GM10248 (cell line): Measurements from ENCODE around the gene LEMD3.

ENCODE experiments used
- CTCF ChIA-PET: fragments of 300-600 bp; sonication (Branson Sonifier 250); formaldehyde crosslinking; extraction: SDS; loops from one replicate; lab custom pipeline; 2021; ENCODE audit warnings: antibody characterized with exemption; lab: Yijun Ruan, JAX
- POLR2A ChIA-PET: fragments of 350-650 bp; sonication (Branson Sonifier 250); formaldehyde crosslinking; extraction: SDS; loops from one replicate; lab custom pipeline; 2020; ENCODE audit warnings: antibody characterized with exemption; lab: Yijun Ruan, JAX
- DNase-seq: peaks from one replicate; pipeline ENCODE4 v3.0.0; 2012; ENCODE audit errors: extremely low spot score
- CTCF ChIP-seq: IDR thresholded peaks from 2 replicates; pipeline ENCODE4 v1.5.1; 2012; ENCODE audit warnings: mild to moderate bottlenecking, low read depth; ENCODE audit errors: extremely low read depth, missing control alignments, control extremely low read depth

Gene LEMD3

GRCh38 chr12:65229441-65229840 lies 60.1 kb downstream of the LEMD3 start:
- no peak for TF ChIP-seq CTCF
- ChIA-PET POLR2A (no interaction called here), CTCF (interaction anchor here (1.5 kb wide), 1 partner anchor 433 kb away, joined by 5 read pairs; no protein-coding TSS in a partner anchor)
- DNase-seq = no peak

GRCh38 chr12:65232476-65233077 lies 63.2 kb downstream of the LEMD3 start:
- TF ChIP-seq CTCF = peak; percentile 12
- DNase-seq = peak; percentile 14
- ChIA-PET CTCF (interaction anchor here (0.6 to 3.5 kb wide), 34 partner anchors 8 to 435 kb away, joined by 3 to 30 read pairs (median 4); partner anchors contain the start of genes LEMD3 and WIF1), POLR2A (no interaction called here)

- POLR2A ChIA-PET = no interaction called here
- CTCF ChIA-PET = no interaction called here
- DNase-seq = no peak
- no peak for TF ChIP-seq CTCF
Measured at GRCh38 chr12:65237153-65237552, 67.8 kb downstream of the LEMD3 start.

GRCh38 chr12:65238609-65239008 lies 69.2 kb downstream of the LEMD3 start:
- ChIA-PET CTCF (interaction anchor here (1.2 to 1.5 kb wide), 3 partner anchors 10 to 69 kb away, joined by 3 read pairs; partner anchors contain the start of gene LEMD3), POLR2A (no interaction called here)
- no peak for DNase-seq
- no peak for TF ChIP-seq CTCF

- CTCF ChIA-PET = interaction anchor here (1.1 kb wide), 1 partner anchor 10 kb away, joined by 3 read pairs; no protein-coding TSS in a partner anchor
- TF ChIP-seq CTCF = no peak
- POLR2A ChIA-PET = no interaction called here
- DNase-seq = no peak
Measured at GRCh38 chr12:65248656-65249633, 79.6 kb downstream of the LEMD3 start.

- no peak for TF ChIP-seq CTCF
- CTCF ChIA-PET = interaction anchor here (0.9 kb wide), 1 partner anchor 20 kb away, joined by 4 read pairs; no protein-coding TSS in a partner anchor
- POLR2A ChIA-PET = no interaction called here
- DNase-seq = no peak
Measured at GRCh38 chr12:65252515-65252914, 83.1 kb downstream of the LEMD3 start.
